Measurements from ENCODE around the gene LINGO3. TPM values are rescaled to one million over a fixed set of nuclear protein-coding genes. Genes with fewer than 3 reads are reported as not detected.

Gene LINGO3
- total and polyA plus RNA-seq, 12 donors, result 0.11 TPM; not detected in 11

GRCh38 chr19:2318923-2319322 is 11.0 kb upstream of the LINGO3 start:
- DNase-seq, result no peak
- intact Hi-C loops (cut with DNase I), result loop anchor here in 1 of 2 donors (10.0 kb wide), 1 partner anchor 84 kb away; the partner anchor contains the start of genes PLEKHJ1 and SF3A2
- Histone ChIP-seq H3K4me3 (no peak overlapping the region), H3K27ac (no peak overlapping the region), H3K27me3 (no peaks in the 10 kb centered on the region), H3K4me1 (replicated peaks in 1 of 2) (no peaks in the 10 kb centered on the region), H3K36me3 (replicated peaks in 1 of 2) (peaks cover 0 to 14% of the 10 kb centered on the region in 2 donors), H3K9me3 (replicated peaks in 1 of 3) (no peaks in the 10 kb centered on the region)
- no peak for TF ChIP-seq POLR2A (IDR thresholded peaks at IDR 0.05)
- WGBS, 4 donors, result 76 to 93% (median 86%) methylated on average over 6 of the region's 6 CpGs

DNA sequence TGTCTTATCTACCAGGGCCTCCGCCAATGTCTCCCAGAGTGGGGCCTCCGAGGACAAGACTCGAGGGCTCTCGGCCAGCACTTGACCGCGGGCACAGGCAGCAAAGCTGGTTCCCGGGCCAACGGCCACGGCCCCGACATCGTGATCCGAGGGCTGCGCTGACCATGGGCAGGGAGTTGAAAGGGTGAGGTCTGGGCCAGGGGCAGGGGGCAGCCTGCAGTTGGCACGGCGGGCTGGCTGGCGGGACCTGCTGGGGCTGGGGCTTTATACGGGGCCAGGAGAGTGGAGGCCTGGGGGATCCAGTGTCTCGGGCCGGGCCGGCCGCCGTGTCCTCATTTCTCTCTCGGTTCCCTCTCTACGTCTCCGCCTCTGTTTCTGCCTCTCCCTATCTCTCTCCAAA is 9.8 kb upstream of the LINGO3 start:
- no peaks in the 10 kb centered on the region for H3K27me3 ChIP-seq
- TF ChIP-seq CTCF (IDR thresholded peaks at IDR 0.05) (no peak), POLR2A (IDR thresholded peaks at IDR 0.05) (no peak)
- H3K9me3 ChIP-seq (replicated peaks in 1 of 3), result no peaks in the 10 kb centered on the region
- DNase-seq, result no peak
- 77 to 92% (median 85%) methylated on average over 21 to 25 of the region's 25 CpGs for WGBS, 4 donors
- no peak overlapping the region for H3K4me3 ChIP-seq
- peaks cover 0 to 4% of the 10 kb centered on the region in 2 donors for H3K36me3 ChIP-seq (replicated peaks in 1 of 2)
- intact Hi-C loops (cut with DNase I), result loop anchor here in 1 of 2 donors (10.0 kb wide), 1 partner anchor 83 kb away; the partner anchor contains the start of genes PLEKHJ1 and SF3A2
- no peak overlapping the region for H3K27ac ChIP-seq
- H3K4me1 ChIP-seq (replicated peaks in 1 of 2), result no peaks in the 10 kb centered on the region

- Histone ChIP-seq H3K27me3 (no peaks in the 10 kb centered on the region), H3K9me3 (replicated peaks in 1 of 3) (no peaks in the 10 kb centered on the region), H3K27ac (no peak overlapping the region), H3K36me3 (replicated peaks in 1 of 2) (peaks cover 0 to 3% of the 10 kb centered on the region in 2 donors), H3K4me3 (no peak overlapping the region), H3K4me1 (replicated peaks in 1 of 2) (no peaks in the 10 kb centered on the region)
- 85 to 93% (median 92%) methylated on average over 8 to 13 of the region's 13 CpGs for WGBS, 4 donors
- TF ChIP-seq POLR2A (IDR thresholded peaks at IDR 0.05) (no peak), CTCF (IDR thresholded peaks at IDR 0.05) (no peak)
- intact Hi-C loops (cut with DNase I), result loop anchor here in 1 of 2 donors (10.0 kb wide), 1 partner anchor 82 kb away; the partner anchor contains the start of genes PLEKHJ1 and SF3A2
- no peak for DNase-seq
Observed at GRCh38 chr19:2317300-2317699, 9.3 kb upstream of the LINGO3 start.

DNA sequence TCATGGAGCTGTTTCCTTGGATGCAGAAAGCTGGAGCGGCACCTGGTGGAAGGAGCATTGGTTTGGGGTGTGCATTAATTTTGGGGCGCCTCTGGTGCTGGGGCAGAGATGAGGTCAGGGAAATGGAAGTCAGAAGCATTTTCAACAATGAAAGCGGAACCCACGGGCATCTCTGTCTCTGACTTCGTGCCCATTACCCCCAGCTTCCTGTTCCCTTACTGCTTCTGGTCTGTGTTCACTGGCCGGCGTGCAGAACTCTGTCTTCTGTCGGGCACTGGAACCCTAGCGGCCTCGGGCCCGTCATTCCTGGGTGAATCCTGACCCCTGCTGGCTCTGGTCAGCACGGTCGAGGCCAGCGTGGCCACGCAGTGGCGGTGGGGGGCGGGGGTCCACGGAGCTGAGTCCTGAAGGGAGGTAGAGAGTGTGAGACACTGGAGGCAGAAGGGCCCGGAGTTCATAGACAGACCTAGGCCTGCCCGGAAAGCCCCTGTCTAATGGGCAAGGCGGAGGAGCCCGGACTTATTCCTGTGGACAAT is 7.9 kb upstream of the LINGO3 start:
- peak in 5 of 6 experiments; percentile 59 to 78 (median 68) for TF ChIP-seq CTCF (IDR thresholded peaks at IDR 0.05)
- TF ChIP-seq POLR2A (IDR thresholded peaks at IDR 0.05), result no peak
- H3K36me3 ChIP-seq (replicated peaks in 1 of 2), result no peaks in the 10 kb centered on the region
- H3K9me3 ChIP-seq (replicated peaks in 1 of 3), result no peaks in the 10 kb centered on the region
- peak; percentile 64 to 82 (median 74) for DNase-seq
- H3K27ac ChIP-seq, result peak overlapping the region in 1 of 5 donors; percentile 14
- no peaks in the 10 kb centered on the region for H3K4me1 ChIP-seq (replicated peaks in 1 of 2)
- intact Hi-C loops (cut with DNase I), result loop anchor here in 1 of 2 donors (10.0 kb wide), 1 partner anchor 81 kb away; the partner anchor contains the start of genes PLEKHJ1 and SF3A2
- WGBS, 4 donors, result 27 to 55% (median 41%) methylated on average over 7 to 22 of the region's 22 CpGs
- no peak overlapping the region for H3K4me3 ChIP-seq
- H3K27me3 ChIP-seq, result no peaks in the 10 kb centered on the region
